ENCODE data around the gene IPMK. TPM values are rescaled to one million over a fixed set of nuclear protein-coding genes. Genes with fewer than 3 reads are reported as not detected.

IPMK gene
- total and polyA plus RNA-seq, 2 of the 8 experiments (the other 6 are each of a cell fraction or from before 2014, with no cell fraction given) = 1.3 to 7.8 TPM

DNA sequence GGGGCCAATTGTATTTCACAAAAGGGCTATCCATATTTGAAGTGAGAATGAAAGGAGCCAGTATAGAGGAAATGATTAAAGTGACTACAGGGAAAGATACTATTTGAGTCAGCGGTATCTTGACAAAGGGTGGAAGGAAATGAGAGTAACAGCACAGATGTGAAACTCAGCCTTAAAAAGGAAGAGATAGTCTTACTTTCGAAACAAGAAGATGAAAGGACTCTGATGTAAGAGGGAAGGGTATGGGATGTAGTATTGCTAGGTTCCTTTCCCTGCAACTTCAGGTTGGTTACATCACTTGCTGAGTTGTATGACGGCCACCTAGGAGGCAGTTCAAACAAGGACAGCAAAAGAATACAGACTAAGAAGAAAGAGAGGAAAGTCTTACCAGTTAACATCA is 14.9 kb upstream of the IPMK start:
- Histone ChIP-seq H2BK12ac (ENCODE audit: low read depth, low read length) (no peak overlapping the region), H3K27ac (ENCODE audit: low read depth, low read length) (no peak overlapping the region), H3K79me1 (ENCODE audit: low read depth, low read length) (no peaks in the 10 kb centered on the region), H3K14ac (ENCODE audit: insufficient read length) (no peak overlapping the region), H2BK5ac (ENCODE audit: low read depth, low read length) (no peak overlapping the region), H2AFZ (ENCODE audit: low read length) (no peak overlapping the region), H4K5ac (ENCODE audit: insufficient read length, low read depth, low read length) (no peak overlapping the region), H3K9ac (replicated peaks in 1 of 4; ENCODE audit: extremely low read depth in 1 of 4, low read depth in 3 of 4, low read length in 3 of 4) (no peak overlapping the region), H2BK120ac (replicated peaks; ENCODE audit: low read depth, low read length) (no peak overlapping the region), H2BK15ac (ENCODE audit: low read length) (no peak overlapping the region), H3K36me3 (ENCODE audit: control insufficient read depth in 2 of 4, insufficient read depth in 4 of 4, low read length in 3 of 4) (peaks cover 0 to 15% (median 2%) of the 10 kb centered on the region in 4 experiments; a peak in 3 of 8 replicates), H4K91ac (replicated peaks; ENCODE audit: insufficient read length, low read length) (no peak overlapping the region), H3K56ac (replicated peaks; ENCODE audit: insufficient read length, low read depth, low read length) (no peak overlapping the region), H3K23me2 (ENCODE audit: low read depth, low read length) (no peaks in the 10 kb centered on the region), H3K9me3 (ENCODE audit: insufficient read depth in 2 of 2, low read depth in 1 of 2, low read length in 1 of 2) (no peaks in the 10 kb centered on the region), H3K79me2 (ENCODE audit: control insufficient read depth in 1 of 2, insufficient read depth in 2 of 2, low read length in 2 of 2) (no peaks in the 10 kb centered on the region), H4K20me1 (replicated peaks in 1 of 2; ENCODE audit: control insufficient read depth in 1 of 2, insufficient read depth in 2 of 2, low read length in 2 of 2) (no peaks in the 10 kb centered on the region), H3K4me2 (ENCODE audit: insufficient read depth in 1 of 2, low read depth in 2 of 2, low read length in 2 of 2) (no peak overlapping the region), H3K18ac (ENCODE audit: extremely low read depth, low read length) (no peak overlapping the region), H3K4me3 (ENCODE audit: extremely low read depth in 1 of 4, insufficient read depth in 2 of 4, low read depth in 3 of 4, low read length in 4 of 4) (no peak overlapping the region), H3K27me3 (replicated peaks in 1 of 4; ENCODE audit: control insufficient read depth in 3 of 4, extremely low read depth in 1 of 4, insufficient read depth in 3 of 4, low read length in 3 of 4) (no peaks in the 10 kb centered on the region), H3K4me1 (replicated peaks in 1 of 4; ENCODE audit: control insufficient read depth in 3 of 4, insufficient read depth in 4 of 4, low read length in 3 of 4) (no peaks in the 10 kb centered on the region), H2AK5ac (ENCODE audit: low read depth, low read length) (no peak overlapping the region), H3K23ac (ENCODE audit: insufficient read length) (no peak overlapping the region), H3K4ac (replicated peaks; ENCODE audit: insufficient read length, low read depth, low read length) (no peak overlapping the region), H2BK20ac (ENCODE audit: low read length) (no peak overlapping the region), H4K8ac (ENCODE audit: extremely low read depth, insufficient read depth, low read length) (no peak overlapping the region)
- CTCF ChIA-PET (ENCODE audit: partially characterized antibody) = interaction anchor here (0.8 kb wide), 1 partner anchor 9 kb away, joined by 3 read pairs; no protein-coding TSS in a partner anchor
- POLR2A ChIA-PET (ENCODE audit: partially characterized antibody) = no interaction called here
- 89% methylated on average over 3 of the region's 3 CpGs; no CpG with 5 or more reads in 1 of the 2 experiments for WGBS, 2 experiments (ENCODE audit: extremely low coverage in 1 of 2, insufficient coverage in 1 of 2, insufficient read length in 1 of 2, insufficient replicate concordance in 2 of 2, low coverage in 1 of 2, low lambda C conversion rate in 2 of 2, missing lambda C conversion rate in 1 of 2)
- DNase-seq (ENCODE audit: low read depth in 1 of 2, low spot score in 2 of 2) = no peak
- FAIRE-seq = no peak
- TF ChIP-seq ZNF274 (IDR thresholded peaks at IDR 0.05; ENCODE audit: borderline replicate concordance, extremely low read depth, low read length) = no peak
- no peak for TF ChIP-seq BCL11A (IDR thresholded peaks at IDR 0.05; ENCODE audit: low read depth in 2 of 2, low read length in 2 of 2)
- TF ChIP-seq HDAC2 (IDR thresholded peaks at IDR 0.05; ENCODE audit: borderline replicate concordance in 1 of 2, low read depth in 2 of 2, low read length in 2 of 2) = no peak
- no peak for TF ChIP-seq CBX8 (IDR thresholded peaks at IDR 0.05; ENCODE audit: borderline replicate concordance, low read depth, low read length)
- TF ChIP-seq FOSL1 (IDR thresholded peaks at IDR 0.05; ENCODE audit: insufficient read depth, low read depth, low read length) = no peak
- TF ChIP-seq USF2 (IDR thresholded peaks at IDR 0.05; ENCODE audit: low read length) = no peak
- TF ChIP-seq CTCF (IDR thresholded peaks at IDR 0.05; ENCODE audit: control extremely low read depth in 1 of 3, insufficient read depth in 1 of 3, low read depth in 1 of 3, low read length in 3 of 3) = no peak
- TF ChIP-seq KDM1A (IDR thresholded peaks at IDR 0.05; ENCODE audit: borderline replicate concordance, low read length) = no peak
- no peak for TF ChIP-seq SP2 (IDR thresholded peaks at IDR 0.05; ENCODE audit: low read length)
- no peak for TF ChIP-seq GABPA (IDR thresholded peaks at IDR 0.05; ENCODE audit: borderline replicate concordance, insufficient read depth, low read length)

All from H1 (cell line).